GM23338 (cell line): ENCODE results near the gene FAM124B. TPM values are rescaled to one million over a fixed set of nuclear protein-coding genes. Genes with fewer than 3 reads are reported as not detected.

Experiments used
- ATAC-seq: fragments of 200-7000 bp; cut with Tn5 transposase; 3 replicates; pipeline ENCODE4 v1.9.1; 2020
- DNase-seq: peaks from one replicate; pipeline ENCODE4 v3.0.0-alpha.2; 2015; ENCODE audit warnings: low spot score
- H2AFZ ChIP-seq: fragments of 200-600 bp; sonication (generic); 2 replicates; pipeline ENCODE4 v1.8.0; 2016; ENCODE audit warnings: antibody characterized with exemption, mild to moderate bottlenecking, moderate library complexity
- H3F3A ChIP-seq: fragments of 200-600 bp; sonication (generic); replicated peaks from 2 replicates; pipeline ENCODE4 v1.8.0; 2017; ENCODE audit warnings: antibody characterized with exemption, mixed run types, low read depth
- H3K27ac ChIP-seq: fragments of 200-600 bp; sonication (generic); 2 replicates; pipeline ENCODE4 v1.6.1; 2016; ENCODE audit warnings: low read depth
- H3K27me3 ChIP-seq: fragments of 200-600 bp; sonication (generic); 2 replicates; pipeline ENCODE4 v1.8.0; 2016; ENCODE audit warnings: mild to moderate bottlenecking, mixed run types, moderate library complexity; ENCODE audit not compliant: insufficient read depth
- H3K36me3 ChIP-seq: fragments of 200-600 bp; sonication (generic); 2 replicates; pipeline ENCODE4 v1.8.0; 2016; ENCODE audit warnings: mild to moderate bottlenecking; ENCODE audit not compliant: insufficient read depth
- H3K4me1 ChIP-seq: fragments of 200-600 bp; sonication (generic); 2 replicates; pipeline ENCODE4 v1.8.0; 2016; ENCODE audit warnings: mild to moderate bottlenecking, moderate library complexity; ENCODE audit not compliant: insufficient read depth
- H3K4me2 ChIP-seq: fragments of 200-600 bp; sonication (generic); 2 replicates; pipeline ENCODE4 v1.7.1; 2017; ENCODE audit warnings: mixed run types
- H3K4me3 ChIP-seq: fragments of 200-600 bp; sonication (generic); 2 replicates; pipeline ENCODE4 v1.6.1; 2016; ENCODE audit warnings: mixed run types
- H3K79me2 ChIP-seq: fragments of 200-600 bp; sonication (generic); replicated peaks from 2 replicates; pipeline ENCODE4 v1.8.0; 2017; ENCODE audit warnings: mild to moderate bottlenecking; ENCODE audit not compliant: insufficient read depth
- H3K9me2 ChIP-seq: fragments of 200-600 bp; sonication (generic); 2 replicates; pipeline ENCODE4 v1.8.0; 2017; ENCODE audit not compliant: insufficient read depth
- H4K20me1 ChIP-seq: fragments of 200-600 bp; sonication (generic); replicated peaks from 2 replicates; pipeline ENCODE4 v1.8.0; 2017; ENCODE audit warnings: mild to moderate bottlenecking; ENCODE audit not compliant: insufficient read depth
- H3K27ac Mint-ChIP-seq: 2 replicates; pipeline ENCODE4 v1.8.0; 2020; ENCODE audit warnings: inconsistent platforms, mild to moderate bottlenecking, moderate library complexity, mixed read lengths
- H3K27me3 Mint-ChIP-seq: 3 replicates; pipeline ENCODE4 v1.8.0; 2022; ENCODE audit warnings: low read depth, mild to moderate bottlenecking, moderate library complexity, mixed read lengths, inconsistent platforms; ENCODE audit not compliant: insufficient read depth, poor library complexity
- H3K36me3 Mint-ChIP-seq: 3 replicates; pipeline ENCODE4 v1.8.0; 2021; ENCODE audit warnings: low read depth, mild to moderate bottlenecking, inconsistent platforms, moderate library complexity, mixed read lengths
- H3K4me1 Mint-ChIP-seq: 3 replicates; pipeline ENCODE4 v1.8.0; 2020; ENCODE audit warnings: mild to moderate bottlenecking, inconsistent platforms, mixed read lengths
- H3K4me3 Mint-ChIP-seq: 3 replicates; pipeline ENCODE4 v1.8.0; 2021; ENCODE audit warnings: moderate library complexity, mild to moderate bottlenecking, inconsistent platforms, mixed read lengths
- H3K9me3 Mint-ChIP-seq: 3 replicates; pipeline ENCODE4 v1.8.0; 2020; ENCODE audit warnings: moderate library complexity, mild to moderate bottlenecking, inconsistent platforms, mixed read lengths
- CTCF ChIP-seq, 2 experiments: fragments of 200-600 bp in 1 of 2; sonication (generic) in 1 of 2; conservative IDR thresholded peaks; 2 replicates each; pipeline versions ENCODE4 v1.5.1 to v1.6.1; 2016 to 2017; ENCODE audit warnings: antibody characterized with exemption in 2 of 2, low read depth in 2 of 2, mild to moderate bottlenecking in 2 of 2, moderate library complexity in 1 of 2
- EZH2 ChIP-seq: fragments of 200-600 bp; sonication (generic); IDR thresholded peaks from one replicate; pipeline ENCODE4 v1.8.0; 2017; ENCODE audit warnings: antibody characterized with exemption, mild to moderate bottlenecking, low read depth; ENCODE audit not compliant: unreplicated experiment
- STAT1 ChIP-seq: IDR thresholded peaks from one replicate; pipeline ENCODE4 v1.6.1; 2016; ENCODE audit warnings: antibody characterized with exemption; ENCODE audit not compliant: unreplicated experiment
- ZNF331 ChIP-seq: fragments of 250-450 bp; sonication (Bioruptor Pico); IDR thresholded peaks from 2 replicates; pipeline ENCODE4 v1.5.0; 2020; ENCODE audit warnings: low read depth, mild to moderate bottlenecking, moderate library complexity
- ZNF462 ChIP-seq: fragments of 250-450 bp; sonication (Bioruptor Pico); IDR thresholded peaks from 2 replicates; pipeline ENCODE4 v1.5.0; 2020; ENCODE audit warnings: mild to moderate bottlenecking, moderate library complexity
- polyA plus RNA-seq: library from polyadenylated mRNA; unstranded; fragments of >200 nt; fragmentation: Nextera tagmentation; extraction: Ambion mirVana; gene quantifications from 2 replicates; pipeline ENCODE4 v1.2.1, GENCODE V29; 2016
- total RNA-seq: library from RNA; depleted of rRNA; stranded (reverse); fragments of >200 nt; shearing (Covaris generic); gene quantifications from 2 replicates; pipeline ENCODE4 v1.2.3, GENCODE V29; 2014

FAM124B gene
- total and polyA plus RNA-seq, 2 experiments from 2014 or later: 3.0 to 6.9 TPM

GRCh38 chr2:224434618-224435017 is 32.7 kb upstream of the FAM124B start:
- DNase-seq (no peak), ATAC-seq (no peak)
- no peak overlapping the region for H2AFZ ChIP-seq
- H3K36me3 Mint-ChIP-seq: peaks cover 46% of the 10 kb centered on the region
- H3K27ac ChIP-seq: peak overlapping the region; percentile 85; the same call in 1 of the 2 replicates
- no peaks in the 10 kb centered on the region for H3K27me3 ChIP-seq
- no peak overlapping the region for H3K4me3 Mint-ChIP-seq
- peaks cover 11% of the 10 kb centered on the region for H3K27me3 Mint-ChIP-seq
- peaks cover 29% of the 10 kb centered on the region for H3K4me1 Mint-ChIP-seq
- TF ChIP-seq ZNF462 (CRISPR knock-in tag): no peak
- peak overlapping the region; percentile 8; the same call in 1 of the 2 replicates for H3K4me2 ChIP-seq
- peaks cover 5% of the 10 kb centered on the region; the same call in 1 of the 2 replicates for H3K79me2 ChIP-seq
- no peaks in the 10 kb centered on the region for H4K20me1 ChIP-seq
- peaks cover 31% of the 10 kb centered on the region for H3K4me1 ChIP-seq
- H3K4me3 ChIP-seq: no peak overlapping the region
- H3K9me3 Mint-ChIP-seq: peaks cover 42% of the 10 kb centered on the region
- no peaks in the 10 kb centered on the region for H3K9me2 ChIP-seq
- H3F3A ChIP-seq: no peaks in the 10 kb centered on the region
- H3K36me3 ChIP-seq: peaks cover 12% of the 10 kb centered on the region; the same call in 1 of the 2 replicates
- no peak overlapping the region; the same call in 1 of the 2 replicates for H3K27ac Mint-ChIP-seq

- Histone ChIP-seq H3K79me2 (peaks cover 5% of the 10 kb centered on the region; the same call in 1 of the 2 replicates), H3F3A (no peaks in the 10 kb centered on the region), H3K4me2 (peak overlapping the region; percentile 8), H4K20me1 (no peaks in the 10 kb centered on the region), H3K9me2 (no peaks in the 10 kb centered on the region), H3K27ac (peak overlapping the region; percentile 91), H3K4me1 (peaks cover 31% of the 10 kb centered on the region), H3K27me3 (no peaks in the 10 kb centered on the region), H3K4me3 (no peak overlapping the region), H3K36me3 (peaks cover 15% of the 10 kb centered on the region; the same call in 1 of the 2 replicates), H2AFZ (no peak overlapping the region)
- ATAC-seq (peak; percentile 99), DNase-seq (peak; percentile 97)
- H3K27me3 Mint-ChIP-seq: peaks cover 11% of the 10 kb centered on the region
- H3K4me1 Mint-ChIP-seq: peaks cover 29% of the 10 kb centered on the region
- H3K4me3 Mint-ChIP-seq: peak overlapping the region; percentile 37; the same call in 2 of the 3 replicates
- H3K9me3 Mint-ChIP-seq: peaks cover 47% of the 10 kb centered on the region
- peak overlapping the region; percentile 94 for H3K27ac Mint-ChIP-seq
- H3K36me3 Mint-ChIP-seq: peaks cover 51% of the 10 kb centered on the region
- TF ChIP-seq STAT1 (no peak), EZH2 (no peak), CTCF (conservative IDR thresholded peaks at IDR 0.05; ENCODE audit: low read depth in 2 of 2) (no peak), ZNF331 (CRISPR knock-in tag) (no peak; the same call in 1 of the 2 replicates)
These were observed 31.5 kb upstream of the FAM124B start for GRCh38 chr2:224433442-224433841.
